GM18526 (cell line): ENCODE data around the gene PTPRS.

ENCODE experiments used
- POLR2A ChIP-seq: IDR thresholded peaks from 3 replicates; pipeline ENCODE4 v1.6.1; 2011; ENCODE audit not compliant: insufficient read length; ENCODE audit errors: extremely low read depth

PTPRS gene

GRCh38 chr19:5308451-5309437 lies 31.9 kb downstream of the PTPRS start:
- TF ChIP-seq POLR2A: no peak

DNA sequence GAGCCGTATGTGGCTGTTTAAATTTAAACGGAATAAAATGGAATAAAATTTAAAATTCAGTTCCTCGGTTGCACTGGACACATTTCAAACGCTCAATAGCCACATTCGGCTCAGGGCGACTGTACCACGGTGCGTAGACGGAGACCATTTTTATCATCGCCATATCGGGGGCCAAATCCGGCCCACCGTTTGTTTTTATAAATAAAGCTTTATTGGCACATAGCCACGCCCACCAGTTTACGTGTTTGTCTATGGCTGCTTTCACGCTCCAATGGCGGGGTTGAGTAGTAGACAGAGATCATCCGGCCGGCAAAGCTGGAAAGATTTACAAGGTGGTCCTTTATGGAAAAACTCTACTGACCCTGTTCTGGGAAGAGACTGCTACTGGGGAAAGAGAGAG lies 33.0 kb downstream of the PTPRS start:
- no peak for TF ChIP-seq POLR2A

DNA sequence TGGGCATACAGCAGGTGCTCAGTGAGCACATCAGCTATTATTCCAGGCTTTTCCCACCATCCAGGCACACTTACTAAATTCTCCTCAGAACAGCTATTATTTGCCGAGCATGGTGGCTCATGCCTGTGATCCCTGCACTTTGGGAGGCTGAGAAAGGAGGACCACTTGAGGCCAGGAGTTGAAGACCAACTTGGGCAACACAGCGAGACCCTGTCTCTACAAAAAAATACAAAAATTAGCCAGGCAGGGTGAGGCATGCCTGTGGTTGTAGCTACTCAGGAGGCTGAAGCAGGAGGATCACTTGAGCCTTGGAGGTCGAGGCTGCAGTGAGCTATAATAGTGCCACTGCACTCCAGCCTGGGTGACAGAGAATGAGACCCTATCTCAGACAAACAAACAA lies 35.4 kb downstream of the PTPRS start:
- TF ChIP-seq POLR2A: no peak

DNA sequence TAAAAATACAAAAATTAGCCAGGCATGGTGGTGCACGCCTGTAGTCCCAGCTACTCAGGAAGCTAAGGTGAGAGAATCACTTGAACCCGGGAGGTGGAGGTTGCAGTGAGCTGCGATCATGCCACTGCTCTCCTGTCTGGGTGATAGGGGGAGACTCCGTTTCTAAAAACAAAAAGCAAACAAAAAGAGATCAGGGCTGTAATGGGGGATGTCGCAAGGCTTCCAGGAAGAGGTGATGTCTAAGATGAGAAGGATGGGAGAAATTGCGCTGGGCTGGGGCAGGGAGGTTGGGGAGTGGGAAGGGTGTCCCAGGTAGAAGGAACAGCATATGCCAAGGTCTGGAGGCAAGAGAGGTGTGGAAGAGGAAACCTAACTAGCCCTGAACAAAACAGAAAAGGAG lies 36.1 kb downstream of the PTPRS start:
- no peak for TF ChIP-seq POLR2A

DNA sequence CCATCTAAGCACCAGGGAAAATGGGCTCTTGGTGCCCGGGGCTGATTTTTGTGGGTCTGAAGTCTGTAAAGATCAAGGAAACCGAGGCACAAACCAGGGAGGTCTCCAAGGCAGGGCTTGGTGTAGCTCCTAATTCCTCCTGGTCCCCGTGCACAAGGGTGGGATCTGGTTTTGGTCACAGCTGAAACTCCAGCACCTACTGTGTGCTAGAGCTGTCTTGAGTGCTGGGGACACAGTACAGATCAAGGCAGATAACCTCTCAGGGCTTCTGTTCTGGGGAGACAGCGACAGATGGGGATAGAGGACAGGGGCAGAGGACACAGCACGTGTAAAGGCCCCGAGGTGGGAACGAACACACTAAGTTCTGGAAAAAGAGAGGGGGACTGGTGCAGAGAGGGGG lies 37.4 kb downstream of the PTPRS start:
- TF ChIP-seq POLR2A: no peak

DNA sequence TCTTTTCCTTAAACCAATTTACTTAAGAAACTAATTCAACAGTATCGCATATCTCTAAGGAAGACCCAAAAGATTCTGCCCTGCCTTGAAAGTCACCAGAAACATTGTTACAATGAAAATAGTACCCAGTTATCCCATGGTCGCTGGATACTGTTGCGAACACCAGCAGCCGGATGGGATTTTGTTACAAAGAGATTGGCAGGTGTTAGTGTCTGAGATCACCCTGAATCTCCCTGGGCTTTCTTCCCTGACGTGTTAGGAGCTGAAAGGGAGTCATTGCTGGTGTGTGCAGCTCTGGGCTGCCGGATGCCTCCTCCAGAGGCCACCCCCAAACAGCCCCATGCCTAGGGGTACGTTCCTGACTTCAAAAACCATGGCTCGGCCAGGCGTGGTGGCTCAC lies 38.2 kb downstream of the PTPRS start:
- TF ChIP-seq POLR2A: no peak

DNA sequence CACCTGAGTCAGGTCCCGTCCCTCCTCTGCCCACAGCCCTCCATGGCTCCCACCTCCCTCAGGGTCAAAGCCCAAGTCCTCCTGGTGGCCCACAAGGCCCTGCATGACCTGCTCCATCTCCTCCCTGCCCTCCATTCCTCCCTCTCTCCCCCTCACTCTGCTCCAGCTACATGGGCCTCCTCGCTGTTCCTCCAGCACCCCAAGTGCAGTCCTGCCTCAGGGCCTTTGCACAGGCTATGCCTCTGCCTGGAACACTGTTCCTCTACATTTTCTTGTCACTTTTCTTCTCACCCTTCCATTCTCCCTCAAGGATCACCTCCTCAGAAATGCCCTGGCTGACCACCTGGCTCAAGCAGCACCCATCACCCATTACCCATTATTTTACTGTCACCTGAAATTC lies 41.5 kb downstream of the PTPRS start:
- no peak for TF ChIP-seq POLR2A

DNA sequence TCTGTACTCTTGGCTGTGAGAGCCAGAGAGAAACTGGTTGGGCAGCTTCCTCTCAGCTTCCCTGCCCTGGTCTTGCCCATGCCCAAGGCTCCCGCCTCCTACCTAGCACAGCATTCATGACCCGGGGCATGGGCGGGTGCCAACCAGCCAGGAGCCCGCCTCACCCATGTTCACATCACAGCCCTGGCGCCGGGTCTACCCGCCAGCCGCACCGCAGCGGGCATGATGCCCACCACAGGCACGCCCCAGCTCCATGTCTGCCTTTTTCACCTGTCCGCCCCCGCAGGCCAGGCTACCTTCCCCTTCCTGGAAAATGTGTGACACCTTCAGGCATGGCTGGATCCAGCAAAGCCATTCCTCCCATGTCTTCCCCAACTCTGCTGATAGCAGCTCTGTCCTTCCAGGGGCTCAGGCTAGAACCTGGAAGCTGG lies 42.1 kb downstream of the PTPRS start:
- no peak for TF ChIP-seq POLR2A

GRCh38 chr19:5297272-5297669 lies 43.3 kb downstream of the PTPRS start:
- TF ChIP-seq POLR2A: no peak

GRCh38 chr19:5296457-5297271 lies 43.9 kb downstream of the PTPRS start:
- no peak for TF ChIP-seq POLR2A

DNA sequence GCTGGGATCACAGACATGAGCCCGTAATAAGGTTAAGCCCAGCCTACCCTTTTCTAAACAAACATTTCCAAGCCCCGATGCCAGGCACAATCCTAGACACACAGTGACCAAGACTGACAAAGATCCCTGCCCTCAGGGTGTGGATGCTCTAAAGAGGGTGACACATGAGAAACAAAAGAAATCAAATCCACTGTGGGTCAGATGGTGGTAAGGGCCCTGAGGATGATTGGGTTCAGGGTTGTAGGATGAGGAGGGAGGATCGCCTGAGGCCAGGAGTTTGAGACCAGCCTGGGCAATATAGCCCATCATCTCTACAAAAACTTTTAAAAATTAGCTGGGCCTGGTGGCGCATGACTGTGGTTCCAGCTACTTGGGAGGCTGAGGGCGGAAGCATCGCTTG lies 44.6 kb downstream of the PTPRS start:
- TF ChIP-seq POLR2A: no peak

DNA sequence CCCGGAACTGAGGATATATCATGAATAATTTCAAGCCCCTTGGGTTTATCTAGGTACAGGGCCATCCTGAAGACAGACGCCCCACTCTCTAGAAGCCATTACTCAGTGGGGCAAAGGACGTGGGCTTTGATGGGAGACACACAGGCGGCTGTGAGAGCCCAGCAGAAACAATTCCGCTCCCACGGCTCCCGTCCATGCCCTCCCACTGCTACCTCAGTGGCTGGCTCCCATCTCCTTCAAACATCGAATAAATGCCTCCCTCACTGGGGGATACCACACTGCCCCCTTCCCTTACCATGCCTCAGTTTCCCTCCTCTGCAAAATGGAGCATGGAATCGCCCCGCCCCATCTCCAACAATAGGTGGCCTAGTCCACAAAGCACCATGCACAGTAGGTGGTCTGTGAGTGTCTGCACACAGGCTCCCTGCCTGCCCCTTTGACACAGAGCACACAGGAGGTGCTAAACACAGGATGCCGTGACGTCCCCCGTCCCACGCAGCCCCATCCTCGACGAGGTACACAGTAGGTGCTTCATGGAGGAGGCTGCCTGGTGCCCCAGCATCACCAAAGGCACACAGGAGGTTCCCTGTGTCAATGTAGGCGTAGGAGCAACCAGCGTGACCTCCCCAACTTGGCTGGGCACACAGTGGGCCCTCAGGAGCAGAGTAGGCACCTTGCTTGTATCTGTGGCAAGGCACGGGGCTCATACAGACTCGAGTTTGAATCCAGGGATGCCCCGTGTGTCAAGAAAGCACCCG lies 46.0 kb downstream of the PTPRS start:
- no peak for TF ChIP-seq POLR2A

- TF ChIP-seq POLR2A: no peak
These were observed 46.8 kb downstream of the PTPRS start for GRCh38 chr19:5293612-5294378.

GRCh38 chr19:5292822-5293611 lies 47.6 kb downstream of the PTPRS start:
- TF ChIP-seq POLR2A: no peak

- TF ChIP-seq POLR2A: no peak
These were observed 48.2 kb downstream of the PTPRS start for GRCh38 chr19:5292453-5292821.
